Mucosa of gallbladder (tissue), 1 donor: ENCODE measurements around the gene RTF2. TPM values are rescaled to one million over a fixed set of nuclear protein-coding genes. Genes with fewer than 3 reads are reported as not detected.
A peak's percentile ranks its signal among the peaks of the same experiment; 100 is the strongest.

ENCODE experiments used
- DNase-seq: peaks from one replicate; pipeline ENCODE4 v3.0.0-alpha.2; 2020; ENCODE audit warnings: low spot score
- total RNA-seq: library from RNA; stranded (reverse); gene quantifications from one replicate; pipeline ENCODE4 v1.2.1, GENCODE V29; 2021
- donor health status: DM: no; HTN: no; CAD: no.

Gene RTF2
- total RNA-seq = 79.2 TPM

DNA sequence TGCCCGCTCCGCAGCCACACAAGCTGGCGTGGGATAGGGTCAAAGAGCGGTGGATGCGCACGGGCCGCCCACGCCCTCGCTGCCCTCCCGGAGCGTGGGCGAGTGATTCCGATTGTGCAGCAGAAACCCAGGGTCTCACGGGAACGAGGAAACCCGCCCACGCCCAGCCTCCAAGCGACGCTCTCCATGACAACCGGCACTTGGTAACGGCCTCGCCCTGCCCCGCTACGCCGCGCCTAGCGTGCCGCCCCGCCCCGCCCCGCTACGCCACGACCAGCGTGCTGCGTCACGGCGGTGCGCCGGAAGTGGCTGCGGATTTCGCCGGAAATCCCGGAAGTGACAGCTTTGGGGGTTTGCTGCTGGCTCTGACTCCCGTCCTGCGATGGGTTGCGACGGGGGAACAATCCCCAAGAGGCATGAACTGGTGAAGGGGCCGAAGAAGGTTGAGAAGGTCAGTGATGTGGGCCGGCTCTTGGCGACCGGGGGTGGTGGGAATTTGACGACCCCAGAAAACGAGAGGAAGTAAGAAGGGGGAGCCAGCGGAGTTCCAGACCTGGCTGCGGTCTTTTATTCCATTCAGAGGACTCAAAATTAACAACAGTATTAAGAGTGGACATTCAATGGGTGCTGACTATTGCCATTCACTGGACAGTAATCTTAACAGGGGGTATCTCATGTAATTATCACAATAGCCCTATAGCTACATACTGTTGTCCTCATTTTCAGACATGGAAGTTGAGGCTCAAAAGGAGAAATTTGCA lies at the start of gene RTF2:
RTF2 (plus strand) TSS at position 312 of the 761 bp plus-strand sequence; CDS start at position 383, 71 bp downstream.
- peak; percentile 95 for DNase-seq

- DNase-seq = no peak
Observed at GRCh38 chr20:56420028-56420427, 48.4 kb upstream of the RTF2 start.

- DNase-seq = no peak
Observed at GRCh38 chr20:56420940-56421688, 47.3 kb upstream of the RTF2 start.

DNA sequence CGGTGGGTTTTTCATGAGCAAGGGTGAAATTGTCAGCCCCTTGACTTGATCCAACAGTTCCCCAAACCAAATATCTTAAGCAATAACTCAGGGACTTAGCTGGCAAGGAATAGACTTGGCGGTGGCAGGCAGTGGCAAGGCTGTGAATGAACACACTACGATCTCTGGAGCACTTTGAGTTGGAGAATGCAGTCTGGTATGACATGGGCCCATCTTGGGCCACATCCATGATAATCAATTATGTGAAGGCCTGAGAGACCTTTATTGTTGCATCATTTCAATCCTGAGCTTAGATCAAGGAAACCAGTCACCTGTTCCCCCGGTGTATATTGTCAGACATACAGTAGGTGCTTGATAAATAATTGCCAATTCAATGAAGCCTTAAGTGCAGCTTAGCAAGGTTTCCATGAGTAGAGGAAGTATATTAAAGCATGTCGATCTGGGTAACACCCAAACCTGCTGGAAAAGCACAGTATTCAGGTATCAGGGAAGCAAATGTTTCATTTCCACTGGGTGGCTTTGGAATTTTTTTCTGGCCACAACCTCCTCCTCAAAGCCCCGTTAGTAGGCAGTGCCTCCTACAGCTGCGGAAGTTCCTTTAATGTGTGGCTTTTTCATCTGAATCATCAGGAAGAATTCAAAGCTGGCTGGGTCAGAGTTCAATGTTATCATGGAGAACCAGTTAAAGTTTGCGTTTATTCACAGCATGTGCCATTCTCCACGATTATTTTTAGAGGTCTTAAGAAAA lies 46.2 kb upstream of the RTF2 start:
- DNase-seq = no peak

GRCh38 chr20:56422824-56423189 lies 45.6 kb upstream of the RTF2 start:
- DNase-seq = no peak

DNA sequence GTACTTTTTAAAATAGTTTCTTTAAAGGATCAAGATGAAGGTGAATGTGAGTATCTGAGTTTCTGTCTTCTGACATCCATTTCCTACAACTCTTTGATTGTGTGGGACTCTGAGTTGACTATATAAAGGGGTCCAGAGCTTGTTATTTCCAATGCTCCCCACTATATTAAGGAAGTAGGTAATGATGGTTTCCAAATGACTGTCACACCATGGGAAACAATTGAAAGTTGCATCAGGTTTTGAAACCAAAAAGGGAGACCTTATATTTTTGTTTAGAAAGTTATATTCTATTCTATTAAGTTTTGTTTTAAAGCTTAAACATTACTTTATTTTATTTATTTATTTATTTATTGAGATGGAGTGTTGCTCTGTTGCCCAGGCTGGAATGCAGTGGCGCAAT lies 45.2 kb upstream of the RTF2 start:
- DNase-seq = no peak

DNA sequence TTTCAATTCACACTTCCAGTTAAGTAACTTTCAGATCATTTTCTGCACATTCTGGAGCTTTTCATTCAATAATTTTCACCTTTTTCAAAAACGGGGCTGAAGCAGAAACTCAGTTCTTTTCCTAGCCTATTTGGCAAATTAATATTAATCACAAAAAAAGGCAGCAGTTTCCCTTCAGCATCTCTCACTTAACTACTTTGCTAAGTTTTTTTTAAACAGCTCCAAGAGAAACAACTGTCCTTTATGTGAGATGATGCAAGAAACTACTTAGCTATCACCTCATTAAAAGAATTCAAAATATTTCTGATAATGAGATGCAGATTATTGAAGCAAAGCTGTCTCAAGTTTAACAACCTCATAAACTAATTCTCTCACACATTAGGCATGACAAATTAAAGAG lies 44.5 kb upstream of the RTF2 start:
- DNase-seq = no peak

DNA sequence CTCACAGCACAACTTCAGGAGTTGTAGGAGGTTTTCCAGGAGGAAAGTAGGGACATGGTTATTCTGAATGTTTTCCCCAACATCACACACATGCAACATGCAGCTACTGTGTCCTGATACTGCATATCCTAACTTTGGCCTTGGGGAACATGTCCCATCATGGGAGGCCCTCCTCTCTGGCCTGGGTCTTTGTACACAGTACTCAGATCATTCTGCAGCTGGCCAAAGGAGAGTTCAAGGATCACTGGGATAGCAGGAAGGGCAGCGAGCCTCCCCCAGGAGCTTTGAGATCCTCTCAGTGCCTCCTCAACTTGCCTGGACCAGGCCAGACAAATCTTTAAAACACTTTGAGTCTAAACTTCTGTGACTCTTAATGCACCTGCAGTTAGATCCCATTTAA lies 43.5 kb upstream of the RTF2 start:
- DNase-seq = no peak

GRCh38 chr20:56426026-56426425 lies 42.4 kb upstream of the RTF2 start:
- DNase-seq = no peak

- DNase-seq = no peak
Observed at GRCh38 chr20:56426926-56427325, 41.5 kb upstream of the RTF2 start.

- no peak for DNase-seq
Observed at GRCh38 chr20:56427797-56428196, 40.6 kb upstream of the RTF2 start.

DNA sequence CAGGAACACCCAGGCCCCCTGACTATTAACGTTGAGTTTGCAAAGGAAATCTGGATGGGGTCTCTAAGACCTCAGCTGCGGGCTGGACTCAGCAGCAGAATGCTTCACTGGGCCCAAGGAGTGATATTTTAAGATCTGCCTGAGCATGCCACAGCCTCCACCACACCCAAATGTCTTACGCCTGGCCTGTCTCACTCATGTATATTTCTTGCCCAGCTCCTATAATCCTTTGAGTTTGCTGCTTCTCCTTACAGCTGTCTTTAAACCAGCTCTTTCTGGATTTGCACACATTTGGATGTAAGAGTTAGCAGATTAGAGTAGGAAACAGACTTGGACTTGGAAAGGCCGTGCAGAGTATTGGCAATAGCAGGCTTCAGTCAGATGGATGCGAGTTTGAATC lies 40.0 kb upstream of the RTF2 start:
- DNase-seq = no peak

DNA sequence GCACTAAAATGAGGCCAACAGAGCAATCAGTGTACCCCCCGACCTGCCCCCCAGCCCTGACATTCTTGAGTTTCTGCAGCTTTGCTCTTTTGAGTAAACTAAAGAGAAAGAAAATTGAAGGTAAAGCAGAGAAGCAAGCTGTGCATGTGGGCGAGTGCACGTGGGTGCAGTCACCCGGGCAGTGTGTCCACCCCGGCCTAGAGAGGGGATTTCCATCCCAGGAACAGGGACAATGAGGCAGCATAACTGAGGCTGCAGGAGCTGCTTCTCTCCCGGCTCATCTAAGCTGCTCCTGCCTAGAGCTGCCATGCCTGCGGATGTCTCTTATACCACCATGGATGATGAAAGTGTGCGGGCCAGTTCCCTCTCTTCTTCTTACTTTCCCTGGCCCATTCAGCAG lies 39.5 kb upstream of the RTF2 start:
- no peak for DNase-seq

DNA sequence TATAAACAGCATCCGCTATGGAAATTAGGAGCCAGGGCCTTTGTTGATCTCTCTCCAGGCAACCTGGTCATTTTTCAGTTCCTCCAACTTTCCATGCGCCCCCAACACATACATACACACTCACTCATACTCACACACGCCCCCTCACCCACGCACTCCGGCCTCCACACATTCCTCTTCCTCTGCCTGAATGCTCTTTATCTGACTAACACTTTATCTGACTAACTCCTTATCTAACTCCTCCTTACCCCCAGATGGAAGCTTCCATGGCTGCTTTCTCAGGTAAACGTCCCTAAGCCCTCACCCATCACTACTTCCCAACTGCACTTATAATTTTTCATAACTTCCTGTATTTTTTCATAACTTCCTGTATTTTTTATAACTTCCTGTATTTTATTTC lies 38.9 kb upstream of the RTF2 start:
- no peak for DNase-seq

DNA sequence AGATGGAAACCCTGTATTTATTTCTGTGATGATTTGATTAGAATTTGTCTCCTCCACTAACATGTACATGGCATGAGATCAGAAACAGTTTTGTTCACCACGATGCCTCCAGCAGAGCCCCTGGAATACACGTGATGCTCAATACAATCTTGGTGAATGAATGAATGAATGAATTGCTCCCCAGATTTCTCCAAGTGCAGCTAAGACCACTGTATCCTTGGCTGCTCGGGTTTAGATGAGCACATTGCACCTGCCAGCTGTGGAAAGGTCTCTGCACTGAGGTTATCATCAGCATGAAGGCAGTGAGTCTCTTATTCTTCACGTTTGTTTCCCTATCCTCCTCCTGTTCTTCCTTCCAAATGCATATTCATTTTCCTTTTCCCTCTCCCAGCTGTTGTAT lies 38.5 kb upstream of the RTF2 start:
- DNase-seq = no peak

- no peak for DNase-seq
Observed at GRCh38 chr20:56430461-56430860, 38.0 kb upstream of the RTF2 start.

DNA sequence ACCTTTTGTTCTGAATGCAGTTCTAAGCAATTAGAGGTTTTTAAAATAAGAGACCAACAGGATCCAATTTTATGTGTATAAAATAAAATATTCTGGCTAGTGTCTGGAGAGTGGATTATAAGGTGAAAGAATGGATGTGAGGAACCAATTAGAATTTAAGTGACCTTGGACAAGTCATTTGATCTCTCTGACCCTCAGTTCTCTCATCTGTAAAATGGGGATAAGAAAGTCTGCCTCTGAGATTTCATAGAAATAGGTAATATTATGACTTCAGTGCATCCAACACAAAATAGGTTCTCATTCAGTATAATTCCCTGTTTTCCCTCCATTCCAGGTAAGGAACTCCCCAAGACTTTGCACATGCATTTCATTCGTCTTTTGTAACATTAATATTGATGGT lies 37.5 kb upstream of the RTF2 start:
- no peak for DNase-seq

- no peak for DNase-seq
Observed at GRCh38 chr20:56431471-56431870, 37.0 kb upstream of the RTF2 start.

GRCh38 chr20:56433221-56433879 lies 35.1 kb upstream of the RTF2 start:
- DNase-seq = no peak

DNA sequence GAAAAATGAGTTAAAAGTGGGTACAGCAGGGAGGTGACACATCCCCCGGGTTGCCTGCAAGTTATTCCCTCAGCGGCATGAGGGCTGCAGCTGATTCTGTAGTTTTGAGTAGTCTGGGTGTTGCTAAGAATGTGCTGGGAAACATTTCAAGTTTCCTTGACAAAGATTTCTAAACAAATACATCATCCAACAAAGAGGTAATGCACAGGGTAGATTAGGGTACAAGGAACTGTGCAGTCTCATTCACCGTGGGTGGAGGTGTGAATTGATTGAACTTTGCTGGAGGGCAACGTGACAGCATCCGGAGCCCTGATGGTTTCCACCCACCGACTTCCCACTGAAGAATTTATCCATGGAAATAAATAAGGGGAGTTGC lies 34.6 kb upstream of the RTF2 start:
- no peak for DNase-seq

DNA sequence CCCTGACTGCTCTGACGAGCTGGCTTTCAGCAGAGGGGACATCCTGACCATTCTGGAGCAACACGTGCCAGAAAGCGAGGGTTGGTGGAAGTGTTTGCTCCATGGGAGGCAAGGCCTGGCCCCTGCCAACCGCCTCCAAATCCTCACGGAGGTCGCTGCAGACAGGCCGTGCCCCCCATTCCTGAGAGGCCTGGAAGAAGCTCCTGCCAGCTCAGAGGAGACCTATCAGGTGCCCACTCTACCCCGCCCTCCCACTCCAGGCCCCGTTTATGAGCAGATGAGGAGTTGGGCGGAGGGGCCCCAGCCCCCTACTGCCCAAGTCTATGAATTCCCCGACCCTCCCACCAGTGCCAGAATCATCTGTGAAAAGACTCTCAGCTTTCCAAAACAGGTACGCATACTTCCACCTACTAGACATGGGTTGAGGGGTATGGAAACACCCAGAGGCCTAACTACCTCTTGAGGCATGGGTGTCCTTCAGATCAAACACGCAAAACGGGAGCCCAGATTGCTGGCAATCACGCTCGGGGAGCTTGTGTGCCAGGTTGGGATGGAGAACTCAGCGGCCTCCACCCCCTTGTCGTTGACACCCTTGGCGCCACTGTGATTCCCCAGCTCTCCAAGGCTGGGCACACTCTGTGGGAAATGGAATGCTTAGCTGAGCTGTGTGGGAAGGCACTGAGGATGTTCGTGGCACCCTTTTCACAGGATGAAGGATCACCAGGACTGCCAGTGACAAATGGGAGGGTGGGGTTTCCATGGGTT lies 31.0 kb upstream of the RTF2 start:
- no peak for DNase-seq

GRCh38 chr20:56438284-56438683 lies 30.1 kb upstream of the RTF2 start:
- no peak for DNase-seq
